ENCODE results near the gene ORM1.
A peak's percentile ranks its signal among the peaks of the same experiment; 100 is the strongest.

The ORM1 gene

DNA sequence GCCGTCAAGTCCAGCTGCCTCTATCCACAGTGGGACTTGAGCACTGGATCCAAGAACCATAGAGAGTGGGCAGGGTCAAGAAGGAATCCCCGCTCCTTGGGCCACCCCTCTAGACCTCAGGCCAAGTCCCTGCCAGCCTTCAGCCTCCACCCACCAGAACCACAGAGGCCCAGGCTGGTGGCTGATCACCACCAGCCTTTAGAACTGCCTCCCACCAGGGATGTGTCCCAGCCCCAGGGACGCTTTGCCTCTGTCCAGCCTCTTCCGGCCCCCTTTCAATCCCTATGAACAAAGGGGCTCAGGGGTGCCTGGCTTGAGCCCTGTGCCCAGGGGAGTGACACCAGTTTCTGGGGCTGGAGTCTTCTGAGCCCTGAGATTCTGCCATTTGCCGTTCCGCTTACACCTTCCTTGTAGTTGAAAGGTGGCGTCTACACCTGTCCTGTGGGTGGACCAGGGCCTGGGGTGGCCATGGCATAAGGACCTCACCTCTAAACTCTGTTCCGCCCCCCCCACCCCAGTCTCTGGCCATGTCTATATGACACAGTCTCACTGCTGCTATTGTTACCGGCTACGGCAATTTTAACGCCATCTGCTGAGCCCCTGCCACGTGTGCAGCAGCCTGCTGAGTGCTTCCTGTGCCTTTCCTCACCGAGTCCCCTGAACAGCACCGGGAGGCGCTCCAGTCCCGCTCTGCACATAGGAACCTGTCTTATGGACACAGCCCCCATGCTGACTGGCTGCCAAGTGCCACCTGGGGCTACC lies 35.7 kb upstream of the ORM1 start:
- no peak for DNase-seq (ENCODE audit: low spot score)
- POLR2A ChIA-PET (ENCODE audit: low non-redundant PET), result interaction anchor here (0.7 kb wide), 1 partner anchor 37 kb away, joined by 3 read pairs; no protein-coding TSS in a partner anchor
- H3K27ac ChIP-seq, result peak overlapping the region; percentile 85
- CTCF ChIA-PET, result interaction anchor here (0.6 to 8.8 kb wide), 6 partner anchors 131 to 1442 kb away, joined by 3 to 137 read pairs (median 18); partner anchors contain the start of gene COL27A1
- TF ChIP-seq, protein P1, sequence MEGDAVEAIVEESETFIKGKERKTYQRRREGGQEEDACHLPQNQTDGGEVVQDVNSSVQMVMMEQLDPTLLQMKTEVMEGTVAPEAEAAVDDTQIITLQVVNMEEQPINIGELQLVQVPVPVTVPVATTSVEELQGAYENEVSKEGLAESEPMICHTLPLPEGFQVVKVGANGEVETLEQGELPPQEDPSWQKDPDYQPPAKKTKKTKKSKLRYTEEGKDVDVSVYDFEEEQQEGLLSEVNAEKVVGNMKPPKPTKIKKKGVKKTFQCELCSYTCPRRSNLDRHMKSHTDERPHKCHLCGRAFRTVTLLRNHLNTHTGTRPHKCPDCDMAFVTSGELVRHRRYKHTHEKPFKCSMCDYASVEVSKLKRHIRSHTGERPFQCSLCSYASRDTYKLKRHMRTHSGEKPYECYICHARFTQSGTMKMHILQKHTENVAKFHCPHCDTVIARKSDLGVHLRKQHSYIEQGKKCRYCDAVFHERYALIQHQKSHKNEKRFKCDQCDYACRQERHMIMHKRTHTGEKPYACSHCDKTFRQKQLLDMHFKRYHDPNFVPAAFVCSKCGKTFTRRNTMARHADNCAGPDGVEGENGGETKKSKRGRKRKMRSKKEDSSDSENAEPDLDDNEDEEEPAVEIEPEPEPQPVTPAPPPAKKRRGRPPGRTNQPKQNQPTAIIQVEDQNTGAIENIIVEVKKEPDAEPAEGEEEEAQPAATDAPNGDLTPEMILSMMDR (conservative IDR thresholded peaks at IDR 0.05; ENCODE audit: low read depth), result no peak

DNA sequence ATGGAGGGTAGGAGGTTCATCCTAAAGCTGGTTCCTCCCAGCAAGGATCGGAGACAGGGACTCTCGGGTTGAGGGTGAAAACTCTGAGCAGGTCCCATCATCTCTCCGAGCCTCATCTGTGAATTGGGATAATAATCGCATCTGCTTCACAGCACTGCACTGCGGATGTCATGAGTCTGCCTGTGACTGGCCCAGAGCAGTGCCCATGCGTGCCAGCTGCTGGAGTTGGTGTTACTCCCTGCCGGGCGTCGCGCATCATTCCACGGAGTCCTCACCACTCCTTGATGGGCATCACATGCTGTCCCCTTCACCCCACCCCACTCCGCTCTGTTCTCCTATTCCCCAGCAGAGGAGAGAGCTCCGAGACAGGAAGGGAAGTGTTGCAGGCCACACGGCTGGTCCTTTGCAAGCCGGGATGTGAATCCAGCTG lies 35.1 kb upstream of the ORM1 start:
- TF ChIP-seq, protein P1 (conservative IDR thresholded peaks at IDR 0.05; ENCODE audit: low read depth), result no peak
- peak overlapping the region; percentile 85 for H3K27ac ChIP-seq
- no peak for DNase-seq (ENCODE audit: low spot score)
- ChIA-PET POLR2A (ENCODE audit: low non-redundant PET) (interaction anchor here (0.7 kb wide), 1 partner anchor 37 kb away, joined by 3 read pairs; no protein-coding TSS in a partner anchor), CTCF (interaction anchor here (0.7 to 8.8 kb wide), 6 partner anchors 9 to 387 kb away, joined by 4 to 137 read pairs (median 16); partner anchors contain the start of gene COL27A1)

DNA sequence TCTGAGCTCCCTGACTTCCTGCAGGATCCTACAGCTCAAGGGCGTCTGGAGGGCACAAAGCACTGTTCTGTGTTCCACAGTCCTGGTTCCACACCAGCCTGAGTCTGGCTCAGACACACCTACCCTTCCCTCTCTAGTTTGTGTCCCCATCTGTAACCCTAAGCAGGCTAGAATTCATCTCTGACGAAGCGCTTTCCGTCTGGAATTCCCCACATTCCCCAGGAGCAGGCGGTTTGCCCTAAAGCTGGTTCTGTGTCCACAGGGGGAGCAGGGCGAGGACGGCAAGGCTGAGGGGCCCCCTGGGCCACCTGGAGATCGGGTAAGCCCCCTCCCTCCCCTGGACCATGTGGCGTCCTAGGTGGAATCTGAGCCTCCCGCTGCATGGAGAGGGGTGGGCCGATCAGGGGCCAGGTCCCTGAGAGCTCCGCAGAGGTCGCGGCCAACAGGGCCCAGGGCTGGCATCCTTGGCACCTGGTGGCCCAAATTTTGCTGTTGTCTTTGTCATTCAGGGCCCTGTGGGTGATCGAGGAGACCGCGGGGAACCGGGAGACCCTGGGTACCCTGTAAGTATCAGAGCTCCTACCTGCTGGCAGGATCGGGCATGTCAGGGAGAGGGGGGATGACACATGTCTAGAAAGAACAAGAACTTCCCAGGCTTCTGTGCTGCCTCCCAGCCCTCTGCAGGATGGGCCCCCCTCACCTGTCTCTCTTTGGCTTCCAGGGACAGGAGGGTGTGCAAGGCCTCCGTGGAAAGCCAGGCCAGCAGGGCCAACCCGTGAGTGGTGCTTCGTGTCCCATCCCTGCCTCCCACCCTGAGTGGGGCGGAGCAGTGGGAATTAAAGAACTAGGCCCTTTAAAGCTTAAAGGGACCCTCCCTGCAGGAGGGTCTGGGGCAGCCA lies 34.5 kb upstream of the ORM1 start:
- DNase-seq (ENCODE audit: low spot score), result peak; percentile 87
- TF ChIP-seq, protein P1 (conservative IDR thresholded peaks at IDR 0.05; ENCODE audit: low read depth), result no peak; the same call in 1 of the 2 replicates
- ChIA-PET CTCF (interaction anchor here (0.6 to 8.8 kb wide), 10 partner anchors 10 to 204 kb away, joined by 3 to 137 read pairs (median 4); partner anchors contain the start of gene COL27A1), POLR2A (ENCODE audit: low non-redundant PET) (interaction anchor here (0.7 kb wide), 1 partner anchor 38 kb away, joined by 3 read pairs; no protein-coding TSS in a partner anchor)
- peak overlapping the region; percentile 85 for H3K27ac ChIP-seq

DNA sequence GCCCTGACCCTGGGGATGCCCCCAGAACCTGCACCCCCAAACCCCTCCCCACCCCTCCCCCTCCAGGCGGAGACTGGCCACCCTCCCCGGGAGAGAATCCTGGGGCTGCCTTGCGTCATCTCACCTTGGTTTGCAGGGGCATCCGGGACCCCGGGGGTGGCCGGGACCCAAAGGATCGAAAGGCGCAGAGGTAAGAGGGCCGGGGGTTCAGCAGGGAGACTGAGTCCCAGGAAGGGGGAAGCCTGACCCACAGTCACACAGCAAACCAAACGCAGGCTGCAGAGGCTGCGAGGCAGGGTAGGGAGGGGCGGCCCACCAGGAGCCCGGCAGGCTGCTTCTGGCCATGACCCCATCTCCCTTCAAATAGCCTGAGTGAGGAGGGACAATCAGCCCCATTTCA lies 33.8 kb upstream of the ORM1 start:
- CTCF ChIA-PET, result interaction anchor here (0.6 to 8.8 kb wide), 8 partner anchors 117 to 205 kb away, joined by 3 to 137 read pairs (median 4); partner anchors contain the start of gene COL27A1
- DNase-seq (ENCODE audit: low spot score), result no peak
- peak overlapping the region; percentile 85 for H3K27ac ChIP-seq
- POLR2A ChIA-PET (ENCODE audit: low non-redundant PET), result no interaction called here
- TF ChIP-seq, protein P1 (conservative IDR thresholded peaks at IDR 0.05; ENCODE audit: low read depth), result no peak

DNA sequence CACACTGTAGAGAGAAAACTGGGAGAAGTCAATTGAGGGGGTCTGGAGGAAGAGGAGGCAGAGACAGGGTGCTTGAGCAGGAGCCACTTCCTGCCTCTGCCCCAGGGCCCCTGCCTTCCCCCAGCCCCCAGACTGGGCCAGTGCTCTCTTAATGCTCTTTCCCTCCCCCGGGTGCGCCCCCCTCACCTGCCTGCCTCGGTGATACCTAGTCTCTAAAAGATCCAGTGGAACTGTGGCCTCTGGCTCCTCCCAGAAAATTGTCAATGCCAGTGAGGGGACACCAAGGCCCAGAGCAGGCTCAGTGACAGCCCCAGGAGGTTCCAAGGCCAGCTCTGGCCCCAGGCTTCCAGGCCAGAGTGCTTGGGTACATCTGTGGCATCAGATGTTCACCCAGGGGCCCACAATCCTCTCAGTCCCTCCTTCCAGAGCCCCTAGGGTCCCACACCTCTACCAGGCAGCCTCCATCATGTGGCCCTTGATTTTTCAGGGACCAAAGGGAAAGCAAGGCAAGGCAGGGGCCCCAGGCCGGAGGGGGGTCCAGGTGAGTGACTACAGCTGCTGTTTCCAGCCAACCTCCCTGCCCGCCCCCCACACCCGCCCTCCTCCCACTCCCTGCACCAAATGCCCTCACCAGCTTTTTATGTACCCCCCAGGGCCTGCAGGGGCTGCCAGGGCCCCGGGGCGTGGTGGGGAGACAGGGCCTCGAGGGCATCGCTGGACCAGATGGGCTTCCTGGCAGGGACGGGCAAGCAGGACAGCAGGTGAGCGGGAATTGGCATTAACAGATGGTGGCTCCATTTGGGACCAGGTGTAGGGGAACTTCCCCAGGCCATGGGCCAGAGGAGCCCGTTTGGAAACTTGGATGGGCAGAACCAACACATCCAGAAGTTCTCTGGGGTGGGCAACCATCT lies 33.1 kb upstream of the ORM1 start:
- H3K27ac ChIP-seq, result peak overlapping the region; percentile 85
- ChIA-PET POLR2A (ENCODE audit: low non-redundant PET) (no interaction called here), CTCF (interaction anchor here (0.7 to 8.8 kb wide), 12 partner anchors 26 to 208 kb away, joined by 3 to 137 read pairs (median 6); partner anchors contain the start of gene COL27A1)
- TF ChIP-seq, protein P1 (conservative IDR thresholded peaks at IDR 0.05; ENCODE audit: low read depth), result no peak
- DNase-seq (ENCODE audit: low spot score), result no peak

Data from RWPE1 (cell line).